ENCODE results near the gene STK39.
A peak's percentile ranks its signal among the peaks of the same experiment; 100 is the strongest.

The STK39 gene

DNA sequence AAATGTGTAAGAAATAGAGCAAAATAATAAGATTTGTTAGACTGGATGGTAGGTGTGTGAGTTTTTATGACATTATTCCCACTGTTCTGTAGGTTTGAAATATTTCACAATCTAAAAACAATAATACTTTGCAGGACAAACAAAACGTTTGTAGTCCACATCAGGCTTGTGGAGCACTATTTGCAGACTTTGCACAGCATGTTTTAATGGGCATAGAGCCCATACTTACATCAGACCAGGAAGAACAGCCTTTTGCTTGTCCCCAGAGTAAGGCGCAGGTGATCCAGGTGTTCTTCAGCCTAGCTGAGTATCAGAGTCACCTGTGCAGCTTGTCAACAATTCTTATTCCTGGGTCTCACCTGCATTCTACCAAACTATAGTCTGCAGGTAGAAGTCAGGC lies 9.1 kb upstream of the STK39 start:
- DNase-seq: no peak
- Histone ChIP-seq H2BK5ac (ENCODE audit: low read length) (no peak overlapping the region), H4K8ac (ENCODE audit: low read depth, low read length) (no peak overlapping the region), H3K36me3 (ENCODE audit: control insufficient read depth, insufficient read depth, low read length) (no peaks in the 10 kb centered on the region), H3K23ac (ENCODE audit: low read length) (no peak overlapping the region), H3K4me3 (ENCODE audit: low read length) (no peak overlapping the region), H3K4ac (ENCODE audit: low read depth, low read length) (no peak overlapping the region), H2AK5ac (ENCODE audit: low read length) (no peak overlapping the region), H3K27ac (ENCODE audit: low read depth, low read length) (no peak overlapping the region), H3K79me2 (ENCODE audit: control insufficient read depth, insufficient read depth, low read length) (no peaks in the 10 kb centered on the region), H4K5ac (ENCODE audit: low read length) (no peak overlapping the region), H3K4me2 (ENCODE audit: low read length) (no peak overlapping the region), H2BK15ac (replicated peaks; ENCODE audit: low read depth) (no peak overlapping the region), H3K18ac (ENCODE audit: low read length) (no peak overlapping the region), H2BK120ac (ENCODE audit: low read depth, low read length) (no peak overlapping the region), H3K79me1 (ENCODE audit: low read length) (no peaks in the 10 kb centered on the region), H3K56ac (ENCODE audit: low read length) (no peak overlapping the region), H3K27me3 (ENCODE audit: insufficient read depth, low read length, poor library complexity) (no peaks in the 10 kb centered on the region), H3K4me1 (ENCODE audit: control insufficient read depth, low read depth, low read length) (no peaks in the 10 kb centered on the region), H3K9ac (ENCODE audit: low read length) (no peak overlapping the region)
- WGBS (ENCODE audit: extremely low coverage, insufficient coverage, low lambda C conversion rate): no CpG with 5 or more reads among the region's 2 CpGs

DNA sequence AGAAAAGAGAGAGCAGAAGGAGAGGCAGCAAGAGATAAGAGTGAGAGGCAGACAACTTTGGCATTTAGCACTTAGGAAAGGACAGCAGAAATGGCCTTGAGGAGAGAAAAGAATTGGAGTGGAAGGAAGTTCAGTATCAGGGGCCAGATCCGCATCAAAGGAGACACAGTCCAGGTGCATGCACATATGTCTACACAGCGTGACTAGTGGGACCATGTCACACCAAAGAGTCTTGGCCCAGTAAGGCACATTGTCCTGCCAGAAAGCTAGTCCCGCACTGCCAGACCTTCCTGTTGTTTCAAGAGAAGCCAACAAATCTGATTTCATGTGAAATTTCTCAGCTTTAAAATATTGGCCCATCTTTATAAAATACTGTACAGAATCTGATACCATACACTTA lies 8.5 kb upstream of the STK39 start:
- WGBS (ENCODE audit: extremely low coverage, insufficient coverage, low lambda C conversion rate): no CpG with 5 or more reads among the region's 3 CpGs
- no peaks in the 10 kb centered on the region for H3K79me2 ChIP-seq (ENCODE audit: control insufficient read depth, insufficient read depth, low read length)
- no peak overlapping the region for H3K18ac ChIP-seq (ENCODE audit: low read length)
- H2BK15ac ChIP-seq (replicated peaks; ENCODE audit: low read depth): no peak overlapping the region
- H3K4ac ChIP-seq (ENCODE audit: low read depth, low read length): no peak overlapping the region
- DNase-seq: no peak
- no peak overlapping the region for H3K23ac ChIP-seq (ENCODE audit: low read length)
- H3K56ac ChIP-seq (ENCODE audit: low read length): no peak overlapping the region
- no peak overlapping the region for H3K4me2 ChIP-seq (ENCODE audit: low read length)
- H3K79me1 ChIP-seq (ENCODE audit: low read length): no peaks in the 10 kb centered on the region
- H3K36me3 ChIP-seq (ENCODE audit: control insufficient read depth, insufficient read depth, low read length): no peaks in the 10 kb centered on the region
- H4K5ac ChIP-seq (ENCODE audit: low read length): no peak overlapping the region
- no peak overlapping the region for H2BK120ac ChIP-seq (ENCODE audit: low read depth, low read length)
- H3K9ac ChIP-seq (ENCODE audit: low read length): no peak overlapping the region
- no peak overlapping the region for H4K8ac ChIP-seq (ENCODE audit: low read depth, low read length)
- H3K27ac ChIP-seq (ENCODE audit: low read depth, low read length): no peak overlapping the region
- no peaks in the 10 kb centered on the region for H3K4me1 ChIP-seq (ENCODE audit: control insufficient read depth, low read depth, low read length)
- H3K4me3 ChIP-seq (ENCODE audit: low read length): no peak overlapping the region
- no peaks in the 10 kb centered on the region for H3K27me3 ChIP-seq (ENCODE audit: insufficient read depth, low read length, poor library complexity)
- no peak overlapping the region for H2BK5ac ChIP-seq (ENCODE audit: low read length)
- H2AK5ac ChIP-seq (ENCODE audit: low read length): no peak overlapping the region

DNA sequence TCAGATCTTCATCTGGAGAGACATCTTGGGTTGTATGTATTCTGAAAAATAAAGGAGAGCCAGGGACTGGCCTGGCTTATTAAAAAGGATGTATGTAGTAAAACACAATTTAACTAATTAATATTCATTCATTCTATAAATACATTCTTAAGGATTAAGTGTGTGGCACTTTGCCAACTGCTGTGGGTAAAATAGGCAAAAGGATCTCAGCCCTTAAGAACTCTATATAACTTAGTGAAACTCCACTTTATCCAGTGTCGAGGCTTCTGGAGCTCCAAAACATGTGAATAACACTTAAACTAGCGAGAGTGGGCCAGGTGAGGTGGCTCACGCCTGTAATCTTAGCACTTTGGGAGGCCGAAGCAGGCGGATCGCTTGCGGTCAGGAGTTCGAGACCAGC lies 7.7 kb upstream of the STK39 start:
- H2BK120ac ChIP-seq (ENCODE audit: low read depth, low read length): no peak overlapping the region
- H4K8ac ChIP-seq (ENCODE audit: low read depth, low read length): no peak overlapping the region
- no peak overlapping the region for H4K5ac ChIP-seq (ENCODE audit: low read length)
- H3K9ac ChIP-seq (ENCODE audit: low read length): no peak overlapping the region
- no peak overlapping the region for H2AK5ac ChIP-seq (ENCODE audit: low read length)
- WGBS (ENCODE audit: extremely low coverage, insufficient coverage, low lambda C conversion rate): no CpG with 5 or more reads among the region's 8 CpGs
- no peak overlapping the region for H3K4me3 ChIP-seq (ENCODE audit: low read length)
- no peak overlapping the region for H3K4me2 ChIP-seq (ENCODE audit: low read length)
- no peak for DNase-seq
- H3K79me2 ChIP-seq (ENCODE audit: control insufficient read depth, insufficient read depth, low read length): no peaks in the 10 kb centered on the region
- H3K36me3 ChIP-seq (ENCODE audit: control insufficient read depth, insufficient read depth, low read length): no peaks in the 10 kb centered on the region
- H3K18ac ChIP-seq (ENCODE audit: low read length): no peak overlapping the region
- no peaks in the 10 kb centered on the region for H3K79me1 ChIP-seq (ENCODE audit: low read length)
- no peak overlapping the region for H2BK15ac ChIP-seq (replicated peaks; ENCODE audit: low read depth)
- no peak overlapping the region for H2BK5ac ChIP-seq (ENCODE audit: low read length)
- H3K4me1 ChIP-seq (ENCODE audit: control insufficient read depth, low read depth, low read length): no peaks in the 10 kb centered on the region
- no peak overlapping the region for H3K56ac ChIP-seq (ENCODE audit: low read length)
- H3K27ac ChIP-seq (ENCODE audit: low read depth, low read length): no peak overlapping the region
- H3K27me3 ChIP-seq (ENCODE audit: insufficient read depth, low read length, poor library complexity): no peaks in the 10 kb centered on the region
- no peak overlapping the region for H3K4ac ChIP-seq (ENCODE audit: low read depth, low read length)
- no peak overlapping the region for H3K23ac ChIP-seq (ENCODE audit: low read length)

- Histone ChIP-seq H3K4me2 (ENCODE audit: low read length) (no peak overlapping the region), H2BK15ac (replicated peaks; ENCODE audit: low read depth) (no peak overlapping the region), H3K79me1 (ENCODE audit: low read length) (no peaks in the 10 kb centered on the region), H3K36me3 (ENCODE audit: control insufficient read depth, insufficient read depth, low read length) (no peaks in the 10 kb centered on the region), H2AK5ac (ENCODE audit: low read length) (no peak overlapping the region), H3K56ac (ENCODE audit: low read length) (no peak overlapping the region), H3K4me3 (ENCODE audit: low read length) (no peak overlapping the region), H4K5ac (ENCODE audit: low read length) (no peak overlapping the region), H3K79me2 (ENCODE audit: control insufficient read depth, insufficient read depth, low read length) (no peaks in the 10 kb centered on the region), H4K8ac (ENCODE audit: low read depth, low read length) (no peak overlapping the region), H2BK120ac (ENCODE audit: low read depth, low read length) (no peak overlapping the region), H3K4me1 (ENCODE audit: control insufficient read depth, low read depth, low read length) (no peaks in the 10 kb centered on the region), H3K27me3 (ENCODE audit: insufficient read depth, low read length, poor library complexity) (no peaks in the 10 kb centered on the region), H3K4ac (ENCODE audit: low read depth, low read length) (no peak overlapping the region), H3K9ac (ENCODE audit: low read length) (no peak overlapping the region), H3K27ac (ENCODE audit: low read depth, low read length) (no peak overlapping the region), H2BK5ac (ENCODE audit: low read length) (no peak overlapping the region), H3K23ac (ENCODE audit: low read length) (no peak overlapping the region), H3K18ac (ENCODE audit: low read length) (no peak overlapping the region)
- WGBS (ENCODE audit: extremely low coverage, insufficient coverage, low lambda C conversion rate): no CpG with 5 or more reads among the region's 3 CpGs
- peak; percentile 65 for DNase-seq
Observed at GRCh38 chr2:168254158-168254935, 7.0 kb upstream of the STK39 start.

DNA sequence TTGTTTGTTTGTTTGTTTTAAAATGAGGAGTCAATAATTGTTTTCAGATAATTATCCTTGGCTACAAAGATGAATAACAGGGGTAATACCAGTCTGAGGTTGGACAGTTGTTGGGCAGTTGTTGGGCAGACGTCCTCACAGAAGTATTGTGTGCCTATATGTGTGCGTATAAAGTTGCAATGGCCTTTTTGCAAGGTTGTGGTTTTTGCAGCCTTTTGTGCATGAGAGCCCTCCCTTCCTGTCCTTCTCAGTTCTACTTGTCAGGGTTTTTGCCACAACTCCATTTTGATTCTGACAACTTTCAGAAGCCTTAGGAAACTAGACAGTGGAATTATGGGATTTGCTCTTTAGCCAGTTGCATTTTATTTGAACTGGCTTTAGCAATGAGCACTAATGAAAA lies 6.0 kb upstream of the STK39 start:
- no peak overlapping the region for H2AK5ac ChIP-seq (ENCODE audit: low read length)
- no peak overlapping the region for H2BK15ac ChIP-seq (replicated peaks; ENCODE audit: low read depth)
- no peak overlapping the region for H3K4ac ChIP-seq (ENCODE audit: low read depth, low read length)
- H4K5ac ChIP-seq (ENCODE audit: low read length): no peak overlapping the region
- no peak overlapping the region for H3K23ac ChIP-seq (ENCODE audit: low read length)
- no CpG with 5 or more reads among the region's 2 CpGs for WGBS (ENCODE audit: extremely low coverage, insufficient coverage, low lambda C conversion rate)
- H3K9ac ChIP-seq (ENCODE audit: low read length): no peak overlapping the region
- no peak overlapping the region for H3K4me3 ChIP-seq (ENCODE audit: low read length)
- H3K18ac ChIP-seq (ENCODE audit: low read length): no peak overlapping the region
- H3K27me3 ChIP-seq (ENCODE audit: insufficient read depth, low read length, poor library complexity): no peaks in the 10 kb centered on the region
- H3K27ac ChIP-seq (ENCODE audit: low read depth, low read length): no peak overlapping the region
- no peak overlapping the region for H4K8ac ChIP-seq (ENCODE audit: low read depth, low read length)
- no peaks in the 10 kb centered on the region for H3K36me3 ChIP-seq (ENCODE audit: control insufficient read depth, insufficient read depth, low read length)
- no peak overlapping the region for H2BK5ac ChIP-seq (ENCODE audit: low read length)
- H3K79me2 ChIP-seq (ENCODE audit: control insufficient read depth, insufficient read depth, low read length): no peaks in the 10 kb centered on the region
- DNase-seq: no peak
- no peak overlapping the region for H3K56ac ChIP-seq (ENCODE audit: low read length)
- no peak overlapping the region for H3K4me2 ChIP-seq (ENCODE audit: low read length)
- H3K4me1 ChIP-seq (ENCODE audit: control insufficient read depth, low read depth, low read length): no peaks in the 10 kb centered on the region
- H2BK120ac ChIP-seq (ENCODE audit: low read depth, low read length): no peak overlapping the region
- no peaks in the 10 kb centered on the region for H3K79me1 ChIP-seq (ENCODE audit: low read length)

DNA sequence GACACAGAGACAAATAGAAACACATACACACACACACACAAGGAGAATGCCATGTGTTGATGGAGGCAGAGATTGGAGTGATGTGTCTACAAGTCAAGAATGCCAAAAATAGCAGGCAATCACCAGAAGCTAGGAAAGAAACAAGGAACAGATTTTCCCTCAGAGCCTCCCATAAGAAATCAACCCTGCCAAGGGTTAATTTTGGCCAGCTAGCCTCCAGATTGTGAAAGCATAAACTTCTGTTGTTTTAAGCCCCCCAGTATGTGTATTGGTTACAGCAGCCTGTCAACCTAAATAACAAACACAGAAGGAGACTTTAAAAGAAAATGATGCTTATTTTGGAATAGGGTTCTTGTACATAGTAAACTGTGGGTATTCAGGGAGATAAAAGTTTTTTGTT lies 5.6 kb upstream of the STK39 start:
- Histone ChIP-seq H3K18ac (ENCODE audit: low read length) (no peak overlapping the region), H3K27ac (ENCODE audit: low read depth, low read length) (no peak overlapping the region), H2BK15ac (replicated peaks; ENCODE audit: low read depth) (no peak overlapping the region), H4K8ac (ENCODE audit: low read depth, low read length) (no peak overlapping the region), H2BK5ac (ENCODE audit: low read length) (no peak overlapping the region), H3K4me1 (ENCODE audit: control insufficient read depth, low read depth, low read length) (no peaks in the 10 kb centered on the region), H3K9ac (ENCODE audit: low read length) (no peak overlapping the region), H3K4me3 (ENCODE audit: low read length) (no peak overlapping the region), H4K5ac (ENCODE audit: low read length) (no peak overlapping the region), H3K56ac (ENCODE audit: low read length) (no peak overlapping the region), H3K79me2 (ENCODE audit: control insufficient read depth, insufficient read depth, low read length) (no peaks in the 10 kb centered on the region), H2AK5ac (ENCODE audit: low read length) (no peak overlapping the region), H3K79me1 (ENCODE audit: low read length) (no peaks in the 10 kb centered on the region), H3K27me3 (ENCODE audit: insufficient read depth, low read length, poor library complexity) (no peaks in the 10 kb centered on the region), H3K4me2 (ENCODE audit: low read length) (no peak overlapping the region), H3K23ac (ENCODE audit: low read length) (no peak overlapping the region), H2BK120ac (ENCODE audit: low read depth, low read length) (no peak overlapping the region), H3K36me3 (ENCODE audit: control insufficient read depth, insufficient read depth, low read length) (no peaks in the 10 kb centered on the region), H3K4ac (ENCODE audit: low read depth, low read length) (no peak overlapping the region)
- DNase-seq: no peak
